Measurements from ENCODE around the gene CAPNS2. TPM values are rescaled to one million over a fixed set of nuclear protein-coding genes. Genes with fewer than 3 reads are reported as not detected.

CAPNS2 gene
- total RNA-seq, 1 experiment from 2014 or later = 0.28 TPM

DNA sequence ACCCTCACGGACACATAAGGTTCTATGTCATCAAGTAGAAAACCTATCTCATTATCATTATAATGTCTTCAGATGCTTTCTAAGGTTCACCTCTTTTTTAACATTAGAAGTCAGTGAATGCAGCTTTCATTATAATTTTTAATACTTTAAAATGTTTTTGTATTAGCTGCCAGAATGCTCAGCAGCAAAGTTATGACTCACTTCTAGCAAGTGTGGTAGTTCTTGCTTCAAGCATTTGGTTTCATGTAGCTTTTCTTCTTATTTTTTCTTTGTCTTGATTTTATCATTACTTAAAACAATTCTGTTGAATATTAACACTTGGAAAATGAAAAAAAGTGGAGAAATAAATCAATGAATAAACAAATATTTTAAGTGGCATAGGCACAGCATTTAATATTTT lies 34.3 kb upstream of the CAPNS2 start (continued):
- TF ChIP-seq, protein P1, sequence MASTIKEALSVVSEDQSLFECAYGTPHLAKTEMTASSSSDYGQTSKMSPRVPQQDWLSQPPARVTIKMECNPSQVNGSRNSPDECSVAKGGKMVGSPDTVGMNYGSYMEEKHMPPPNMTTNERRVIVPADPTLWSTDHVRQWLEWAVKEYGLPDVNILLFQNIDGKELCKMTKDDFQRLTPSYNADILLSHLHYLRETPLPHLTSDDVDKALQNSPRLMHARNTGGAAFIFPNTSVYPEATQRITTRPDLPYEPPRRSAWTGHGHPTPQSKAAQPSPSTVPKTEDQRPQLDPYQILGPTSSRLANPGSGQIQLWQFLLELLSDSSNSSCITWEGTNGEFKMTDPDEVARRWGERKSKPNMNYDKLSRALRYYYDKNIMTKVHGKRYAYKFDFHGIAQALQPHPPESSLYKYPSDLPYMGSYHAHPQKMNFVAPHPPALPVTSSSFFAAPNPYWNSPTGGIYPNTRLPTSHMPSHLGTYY (CRISPR knock-in tag; IDR thresholded peaks at IDR 0.05) = no peak
- no peak for TF ChIP-seq SP1 (CRISPR knock-in tag; conservative IDR thresholded peaks at IDR 0.05)
- no peak for TF ChIP-seq ZNF396 (CRISPR knock-in tag; IDR thresholded peaks at IDR 0.05; ENCODE audit: borderline replicate concordance)
- no peak for TF ChIP-seq TEAD4 (CRISPR knock-in tag; IDR thresholded peaks at IDR 0.05)
- TF ChIP-seq ZNF317 (CRISPR knock-in tag; IDR thresholded peaks at IDR 0.05; ENCODE audit: borderline replicate concordance, low read depth) = no peak

DNA sequence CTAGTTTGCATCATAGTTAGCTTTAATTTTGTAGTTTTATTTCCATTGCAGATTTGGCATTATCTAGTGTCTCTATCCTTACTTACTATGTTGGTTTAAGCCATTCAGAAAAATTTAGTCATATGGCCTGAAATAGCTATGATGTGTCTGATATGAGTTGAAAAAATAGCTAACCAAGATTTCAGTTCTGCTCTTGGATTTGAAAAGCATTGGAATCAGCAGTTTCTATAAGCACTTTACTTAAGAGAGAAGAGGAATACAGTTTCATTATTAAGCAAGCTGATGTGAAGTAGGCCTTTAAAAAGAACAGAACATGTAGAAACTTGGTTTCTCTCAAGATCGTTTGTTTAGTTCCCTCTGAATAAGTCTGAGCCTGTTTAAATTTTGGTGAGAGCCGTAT lies 31.7 kb upstream of the CAPNS2 start:
- Mint-ChIP-seq H3K27ac (no peak overlapping the region), H3K36me3 (no peaks in the 10 kb centered on the region), H3K4me1 (0 out of 2 replicates have a peak, but pooled peaks cover 4% of the 10 kb centered on the region), H3K27me3 (ENCODE audit: low read depth) (no peaks in the 10 kb centered on the region), H3K9me3 (no peaks in the 10 kb centered on the region), H3K4me3 (no peak overlapping the region)
- TF ChIP-seq GTF2I (CRISPR knock-in tag; conservative IDR thresholded peaks at IDR 0.05) (no peak), NFE2L1 (CRISPR knock-in tag; IDR thresholded peaks at IDR 0.05) (no peak), FOXJ3 (CRISPR knock-in tag; IDR thresholded peaks at IDR 0.05; ENCODE audit: borderline replicate concordance) (no peak), NR2C2 (CRISPR knock-in tag; IDR thresholded peaks at IDR 0.05) (no peak), E2F4 (CRISPR knock-in tag; IDR thresholded peaks at IDR 0.05; ENCODE audit: borderline replicate concordance, low read depth) (no peak), ZNF317 (CRISPR knock-in tag; IDR thresholded peaks at IDR 0.05; ENCODE audit: borderline replicate concordance, low read depth) (no peak), NR1H2 (CRISPR knock-in tag; IDR thresholded peaks at IDR 0.05) (no peak), ATF1 (CRISPR knock-in tag; IDR thresholded peaks at IDR 0.05) (no peak), AFF4 (CRISPR knock-in tag; IDR thresholded peaks at IDR 0.05; ENCODE audit: borderline replicate concordance) (no peak), ZBTB43 (CRISPR knock-in tag; IDR thresholded peaks at IDR 0.05) (no peak), ZNF423 (CRISPR knock-in tag; IDR thresholded peaks at IDR 0.05) (no peak), ZNF263 (CRISPR knock-in tag; IDR thresholded peaks at IDR 0.05; ENCODE audit: low read depth) (no peak), TEAD1 (CRISPR knock-in tag; IDR thresholded peaks at IDR 0.05) (no peak), FOXK1 (CRISPR knock-in tag; IDR thresholded peaks at IDR 0.05) (no peak), ZBTB21 (CRISPR knock-in tag; IDR thresholded peaks at IDR 0.05; ENCODE audit: borderline replicate concordance) (no peak)
- TF ChIP-seq, protein P2, sequence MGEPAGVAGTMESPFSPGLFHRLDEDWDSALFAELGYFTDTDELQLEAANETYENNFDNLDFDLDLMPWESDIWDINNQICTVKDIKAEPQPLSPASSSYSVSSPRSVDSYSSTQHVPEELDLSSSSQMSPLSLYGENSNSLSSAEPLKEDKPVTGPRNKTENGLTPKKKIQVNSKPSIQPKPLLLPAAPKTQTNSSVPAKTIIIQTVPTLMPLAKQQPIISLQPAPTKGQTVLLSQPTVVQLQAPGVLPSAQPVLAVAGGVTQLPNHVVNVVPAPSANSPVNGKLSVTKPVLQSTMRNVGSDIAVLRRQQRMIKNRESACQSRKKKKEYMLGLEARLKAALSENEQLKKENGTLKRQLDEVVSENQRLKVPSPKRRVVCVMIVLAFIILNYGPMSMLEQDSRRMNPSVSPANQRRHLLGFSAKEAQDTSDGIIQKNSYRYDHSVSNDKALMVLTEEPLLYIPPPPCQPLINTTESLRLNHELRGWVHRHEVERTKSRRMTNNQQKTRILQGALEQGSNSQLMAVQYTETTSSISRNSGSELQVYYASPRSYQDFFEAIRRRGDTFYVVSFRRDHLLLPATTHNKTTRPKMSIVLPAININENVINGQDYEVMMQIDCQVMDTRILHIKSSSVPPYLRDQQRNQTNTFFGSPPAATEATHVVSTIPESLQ (CRISPR knock-in tag; IDR thresholded peaks at IDR 0.05) = no peak
- TF ChIP-seq, protein P3, sequence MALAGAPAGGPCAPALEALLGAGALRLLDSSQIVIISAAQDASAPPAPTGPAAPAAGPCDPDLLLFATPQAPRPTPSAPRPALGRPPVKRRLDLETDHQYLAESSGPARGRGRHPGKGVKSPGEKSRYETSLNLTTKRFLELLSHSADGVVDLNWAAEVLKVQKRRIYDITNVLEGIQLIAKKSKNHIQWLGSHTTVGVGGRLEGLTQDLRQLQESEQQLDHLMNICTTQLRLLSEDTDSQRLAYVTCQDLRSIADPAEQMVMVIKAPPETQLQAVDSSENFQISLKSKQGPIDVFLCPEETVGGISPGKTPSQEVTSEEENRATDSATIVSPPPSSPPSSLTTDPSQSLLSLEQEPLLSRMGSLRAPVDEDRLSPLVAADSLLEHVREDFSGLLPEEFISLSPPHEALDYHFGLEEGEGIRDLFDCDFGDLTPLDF (CRISPR knock-in tag; IDR thresholded peaks at IDR 0.05) = no peak
- CTCF ChIA-PET = interaction anchor here (3.7 kb wide), 1 partner anchor 70 kb away, joined by 19 read pairs; no protein-coding TSS in a partner anchor
- POLR2A ChIA-PET = no interaction called here
- ATAC-seq = no peak
- DNase-seq (ENCODE audit: low spot score) = no peak

All from WTC11 (cell line).